ENCODE data around the gene LXN. TPM values are rescaled to one million over a fixed set of nuclear protein-coding genes. Genes with fewer than 3 reads are reported as not detected.
A peak's percentile ranks its signal among the peaks of the same experiment; 100 is the strongest.
"Not testable (repeated sequence)": the region's sequence is repeated elsewhere in the genome, so short reads cannot be mapped to it uniquely, and the experiment has no call there.

The LXN gene
- 35.7 and 42.6 TPM in 2 replicates for total RNA-seq (2014; rRNA removed; shearing (Covaris generic))
- 23.0 and 27.9 TPM in 2 replicates for polyA plus RNA-seq (2014; cell fraction: nucleus; rRNA removed)

GRCh38 chr3:158672215-158673176 is at the start of gene LXN:
TSS of gene LXN (minus strand) at chr3:158672648. CDS start at chr3:158672478, 170 bp downstream.
- peak; percentile 79 for DNase-seq (ENCODE audit: extremely low read depth, low read depth)

DNA sequence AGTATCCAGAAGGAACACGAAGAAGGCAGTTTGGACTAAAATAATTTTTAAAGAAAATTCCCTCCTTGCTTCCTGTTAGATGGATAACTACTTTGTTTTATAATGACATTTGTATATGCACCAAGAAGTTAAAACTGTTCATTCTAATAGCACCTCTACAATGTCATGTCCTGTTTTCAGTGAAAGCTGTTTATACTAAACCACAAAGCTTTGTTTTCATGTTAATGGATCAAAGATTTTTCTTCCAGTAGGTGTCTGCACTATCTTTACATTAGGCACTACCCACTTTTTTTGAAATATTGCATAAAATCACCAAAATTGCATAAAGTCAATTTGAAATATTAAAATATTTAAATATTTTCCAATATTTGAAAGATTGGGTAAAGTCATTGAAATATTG is 49.7 kb upstream of the LXN start:
- no peak for DNase-seq (ENCODE audit: extremely low read depth, low read depth)

- DNase-seq (ENCODE audit: extremely low read depth, low read depth) = peak; percentile 90
Measured at GRCh38 chr3:158718490-158719170, 46.2 kb upstream of the LXN start.

DNA sequence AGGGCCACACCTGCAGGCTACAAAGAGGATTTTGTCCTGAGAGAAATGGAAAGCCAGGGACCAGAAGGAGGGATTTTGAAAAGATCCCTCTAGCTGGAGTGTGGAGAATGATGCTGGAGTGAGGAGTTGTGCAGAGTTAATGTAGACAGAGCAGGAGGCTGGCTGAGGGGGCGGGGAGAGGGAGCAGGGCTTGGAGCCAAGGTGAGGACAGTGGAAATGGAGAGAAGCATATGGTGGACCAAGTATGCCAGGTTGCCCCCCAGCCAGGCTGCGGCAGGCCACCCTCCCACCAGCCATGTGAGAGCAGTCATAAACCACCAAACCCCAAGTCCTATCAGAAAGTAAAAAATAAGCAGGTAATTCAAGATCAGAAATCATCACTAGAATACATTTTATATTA is 45.1 kb upstream of the LXN start:
- no peak for DNase-seq (ENCODE audit: extremely low read depth, low read depth)

GRCh38 chr3:158713094-158713499 is 40.6 kb upstream of the LXN start:
- DNase-seq (ENCODE audit: extremely low read depth, low read depth) = no peak

GRCh38 chr3:158712443-158712842 is 40.0 kb upstream of the LXN start:
- DNase-seq (ENCODE audit: extremely low read depth, low read depth) = no peak

DNA sequence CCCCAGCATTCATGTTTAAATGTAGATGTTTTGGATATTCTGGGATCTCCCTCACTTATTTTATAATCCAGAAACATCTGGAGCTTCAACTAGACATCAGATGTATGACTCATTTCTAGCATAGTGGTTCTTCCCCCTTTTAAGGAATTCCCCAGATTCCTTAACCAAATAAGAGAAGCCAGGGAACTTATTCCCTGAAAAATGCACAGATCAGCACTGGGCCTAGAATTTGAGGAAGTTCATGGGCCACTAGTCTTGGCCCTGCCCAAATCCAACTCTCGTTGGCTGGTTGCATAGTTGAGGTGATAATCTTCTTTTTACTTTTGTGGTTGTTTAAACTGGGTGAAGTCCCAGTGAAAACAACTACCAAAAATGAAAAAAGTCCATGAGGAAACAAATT is 39.4 kb upstream of the LXN start:
- DNase-seq (ENCODE audit: extremely low read depth, low read depth) = no peak

- DNase-seq (ENCODE audit: extremely low read depth, low read depth) = no peak
Measured at GRCh38 chr3:158710601-158711000, 38.2 kb upstream of the LXN start.

- no peak for DNase-seq (ENCODE audit: extremely low read depth, low read depth)
Measured at GRCh38 chr3:158709666-158710083, 37.2 kb upstream of the LXN start.

DNA sequence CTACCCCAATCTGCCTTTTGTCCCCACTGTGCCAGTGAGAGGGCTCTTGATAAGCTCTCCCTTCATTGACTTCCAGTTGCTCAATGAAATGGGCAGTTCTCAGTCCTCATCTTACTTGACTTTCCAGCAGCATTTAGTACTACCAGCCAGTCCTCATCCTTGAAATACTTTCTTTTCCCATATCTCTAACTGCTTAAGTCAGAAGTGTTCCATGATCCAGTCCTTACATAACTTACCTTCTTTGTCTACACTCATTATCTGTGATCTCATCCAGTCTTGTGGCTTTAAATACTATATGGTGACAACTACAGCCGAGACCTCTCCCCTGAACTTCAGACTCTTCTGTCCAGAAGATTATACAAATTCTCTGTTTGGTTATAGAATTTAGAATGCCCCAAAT is 31.1 kb upstream of the LXN start:
- no peak for DNase-seq (ENCODE audit: extremely low read depth, low read depth)

GRCh38 chr3:158702815-158703481 is 30.5 kb upstream of the LXN start:
- no peak for DNase-seq (ENCODE audit: extremely low read depth, low read depth)

- no peak for DNase-seq (ENCODE audit: extremely low read depth, low read depth)
Measured at GRCh38 chr3:158701420-158702065, 29.1 kb upstream of the LXN start.

- no peak for DNase-seq (ENCODE audit: extremely low read depth, low read depth)
Measured at GRCh38 chr3:158700559-158700958, 28.1 kb upstream of the LXN start.

DNA sequence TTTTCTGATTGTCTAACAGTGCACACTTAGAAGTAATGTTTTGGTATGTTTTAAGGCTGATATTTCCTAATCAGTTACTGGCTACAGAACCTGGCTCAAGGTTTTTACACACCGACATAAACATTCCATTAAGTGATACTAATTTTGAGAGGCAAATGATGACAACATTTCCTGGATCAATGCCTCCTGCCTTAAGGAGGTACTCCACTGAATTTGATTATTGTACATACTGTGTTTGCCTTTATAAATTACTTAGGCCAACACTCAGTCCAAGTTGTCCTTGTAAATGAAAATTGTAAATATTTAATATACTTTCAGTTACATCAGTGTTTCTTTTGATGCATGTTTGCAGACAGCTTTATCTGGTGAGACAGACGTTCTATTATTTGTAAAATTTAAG is 24.2 kb upstream of the LXN start:
- no peak for DNase-seq (ENCODE audit: extremely low read depth, low read depth)

- DNase-seq (ENCODE audit: extremely low read depth, low read depth) = not testable (repeated sequence)
Measured at GRCh38 chr3:158693866-158694456, 21.5 kb upstream of the LXN start.

DNA sequence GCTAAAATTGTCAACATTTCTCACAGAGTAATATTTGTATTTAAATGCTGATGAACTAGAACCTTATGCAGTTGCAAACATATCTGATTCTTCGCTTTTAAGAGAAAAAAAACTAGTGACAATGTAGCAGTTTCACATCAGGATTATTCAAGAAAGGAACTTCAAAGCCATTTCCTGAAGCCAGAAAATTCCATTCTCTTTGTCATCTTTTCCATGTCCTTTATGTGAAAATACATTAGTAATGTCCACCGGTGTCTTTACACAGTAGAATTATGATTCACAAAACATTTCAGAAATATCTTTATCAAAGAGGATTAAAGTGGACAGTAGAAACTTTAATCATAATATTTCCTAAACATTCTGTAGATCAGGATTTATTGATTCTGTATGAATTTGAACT is 12.7 kb upstream of the LXN start:
- no peak for DNase-seq (ENCODE audit: extremely low read depth, low read depth)

DNA sequence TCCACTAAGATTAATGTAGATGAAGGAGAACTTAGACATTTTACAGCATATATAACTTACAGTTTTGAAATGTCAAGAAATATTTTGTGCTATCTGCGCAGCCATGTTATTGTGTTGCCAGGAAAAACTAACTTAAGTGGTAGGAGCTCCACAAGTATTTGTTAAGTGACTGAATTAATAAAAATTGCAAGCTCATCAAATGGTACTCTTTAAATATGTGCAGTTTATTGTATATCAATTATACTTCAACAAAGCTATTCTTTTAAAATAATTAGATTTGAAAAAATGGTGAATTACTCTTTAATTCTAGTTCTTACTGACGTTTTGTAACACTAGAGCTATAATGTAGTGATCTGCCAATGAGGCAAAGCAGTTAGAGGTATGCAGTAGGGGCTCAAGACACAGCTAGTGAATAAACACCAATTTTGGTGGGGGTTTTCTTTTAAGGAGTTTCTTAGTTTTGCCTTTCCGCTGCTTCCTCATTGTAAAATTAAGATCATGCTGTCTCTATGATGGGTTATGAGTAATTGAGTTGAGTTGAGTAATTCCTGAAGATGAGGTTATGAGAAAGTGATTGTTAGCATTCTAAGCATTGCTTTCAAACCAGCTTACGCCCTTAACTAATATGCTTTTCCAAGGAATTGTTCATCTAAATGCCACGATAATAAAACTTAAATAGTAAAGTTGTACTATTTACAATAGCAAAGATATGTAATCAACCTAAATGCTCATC is 10.9 kb upstream of the LXN start:
- no peak for DNase-seq (ENCODE audit: extremely low read depth, low read depth)

GRCh38 chr3:158680861-158681260 is 8.4 kb upstream of the LXN start:
- no peak for DNase-seq (ENCODE audit: extremely low read depth, low read depth)

GRCh38 chr3:158679547-158680000 is 7.1 kb upstream of the LXN start:
- DNase-seq (ENCODE audit: extremely low read depth, low read depth) = no peak

Measured in NCI-H460 (cell line).